GM19468 (cell line): ENCODE data around the gene ATL3.
"Not testable (repeated sequence)": the region's sequence is repeated elsewhere in the genome, so short reads cannot be mapped to it uniquely, and the experiment has no call there.

Experiments
- ATAC-seq: cut with Tn5 transposase; IDR thresholded peaks from one replicate; pipeline ENCODE4 v1.9.1; 2021; ENCODE audit warnings: mild to moderate bottlenecking, moderate library complexity, moderate number of reproducible peaks; ENCODE audit not compliant: unreplicated experiment; ENCODE audit errors: extremely low read depth

ATL3 gene

GRCh38 chr11:63629426-63629825 is 41.8 kb downstream of the ATL3 start:
- ATAC-seq, result no peak

GRCh38 chr11:63623513-63624140 is 47.5 kb downstream of the ATL3 start:
- ATAC-seq, result no peak

GRCh38 chr11:63622323-63622722 is 48.9 kb downstream of the ATL3 start:
- no peak for ATAC-seq

GRCh38 chr11:63621071-63621470 is 50.1 kb downstream of the ATL3 start:
- ATAC-seq, result no peak

GRCh38 chr11:63619967-63620366 is 51.2 kb downstream of the ATL3 start:
- ATAC-seq, result no peak

GRCh38 chr11:63617686-63618085 is 53.5 kb downstream of the ATL3 start:
- ATAC-seq, result not testable (repeated sequence)

GRCh38 chr11:63616953-63617352 is 54.2 kb downstream of the ATL3 start:
- no peak for ATAC-seq

GRCh38 chr11:63614136-63614671 is 57.0 kb downstream of the ATL3 start, which contains the start of gene PLAAT3:
Gene PLAAT3 (minus strand): TSS chr11:63614433. CDS start chr11:63614014, 419 bp downstream.
- peak; percentile 35 for ATAC-seq

- ATAC-seq, result no peak
Observed at GRCh38 chr11:63613517-63614135, 57.5 kb downstream of the ATL3 start.

- no peak for ATAC-seq
Observed at GRCh38 chr11:63612181-63612580, 59.0 kb downstream of the ATL3 start.

GRCh38 chr11:63611395-63611747 is 59.8 kb downstream of the ATL3 start:
- ATAC-seq, result no peak

- no peak for ATAC-seq
Observed at GRCh38 chr11:63610604-63611394, 60.4 kb downstream of the ATL3 start.

- no peak for ATAC-seq
Observed at GRCh38 chr11:63609971-63610580, 61.1 kb downstream of the ATL3 start.

- no peak for ATAC-seq
Observed at GRCh38 chr11:63609536-63609935, 61.6 kb downstream of the ATL3 start.

- no peak for ATAC-seq
Observed at GRCh38 chr11:63608353-63609345, 62.5 kb downstream of the ATL3 start.

- no peak for ATAC-seq
Observed at GRCh38 chr11:63603180-63603518, 68.0 kb downstream of the ATL3 start.

GRCh38 chr11:63602290-63603179 is 68.6 kb downstream of the ATL3 start:
- ATAC-seq, result not testable (repeated sequence)
